GM21737 (cell line): ENCODE measurements around the gene ANTXR1.

Experiments
- ATAC-seq: cut with Tn5 transposase; IDR thresholded peaks from one replicate; pipeline ENCODE4 v1.9.1; 2021; ENCODE audit warnings: mild to moderate bottlenecking, moderate library complexity; ENCODE audit not compliant: unreplicated experiment

ANTXR1 gene

GRCh38 chr2:69297216-69297615 is 284.2 kb downstream of the ANTXR1 start:
- ATAC-seq = no peak

DNA sequence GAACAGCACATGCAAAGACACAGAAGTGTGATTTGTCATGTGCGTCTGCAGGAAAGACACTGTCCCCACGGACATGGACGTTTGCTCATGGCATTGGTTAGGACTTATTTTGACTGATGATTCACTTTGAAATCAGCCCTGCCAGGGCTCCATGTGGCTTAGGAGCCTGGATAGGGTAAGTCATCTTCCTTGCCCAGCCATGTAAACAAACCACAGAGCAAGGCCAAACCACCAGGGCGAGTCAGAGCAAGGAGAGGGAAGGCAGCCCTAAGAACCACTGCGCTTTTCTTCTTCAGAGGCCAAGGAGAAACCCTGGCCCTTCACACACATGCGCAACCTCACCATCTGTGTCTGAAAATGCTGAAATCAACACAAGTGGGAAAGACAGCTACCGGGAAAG is 285.3 kb downstream of the ANTXR1 start:
- no peak for ATAC-seq

DNA sequence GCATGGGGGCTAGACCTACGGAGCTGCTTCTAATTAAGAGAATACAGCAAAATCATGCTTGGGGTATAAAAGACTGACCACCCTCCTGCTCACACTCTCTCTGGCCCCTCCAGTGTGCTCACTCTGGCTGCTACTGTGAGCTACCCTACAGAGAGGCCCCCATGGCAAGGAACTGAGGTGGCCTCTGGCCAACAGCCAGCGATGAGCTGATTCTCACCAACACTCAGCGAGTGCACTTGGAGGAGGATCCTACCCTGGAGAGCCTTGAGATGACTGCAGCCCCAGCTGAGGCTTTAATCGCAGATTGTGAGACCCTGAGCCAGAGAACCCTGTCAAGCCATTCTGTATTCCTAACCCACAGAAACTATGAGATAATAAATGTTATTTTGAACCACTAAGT is 285.9 kb downstream of the ANTXR1 start:
- no peak for ATAC-seq
